Heart right ventricle (tissue), 16 donors: Measurements from ENCODE around the gene MYL6. TPM values are rescaled to one million over a fixed set of nuclear protein-coding genes. Genes with fewer than 3 reads are reported as not detected.

Experiments used
- ATAC-seq, 8 donors: fragments of 200-7000 bp; cut with Tn5 transposase; one replicate each; pipeline ENCODE4 v1.9.1; 2020; ENCODE audit warnings: mild to moderate bottlenecking in 8 of 8, moderate library complexity in 8 of 8, moderate number of reproducible peaks in 1 of 8
- DNase-seq, 2 donors: peaks; one replicate each; pipeline ENCODE4 v3.0.0-alpha.2; 2020
- H3K27ac ChIP-seq, 10 donors: fragments of 200-600 bp; sonication (generic) in 2 of 10; one replicate each; pipeline versions ENCODE4 v1.5.0 to v1.8.0; 2020 to 2022; ENCODE audit warnings: mild to moderate bottlenecking in 3 of 10
- H3K27me3 ChIP-seq, 7 donors: fragments of 200-600 bp; one replicate each; pipeline ENCODE4 v1.8.0; 2021 to 2022; ENCODE audit warnings: mild to moderate bottlenecking in 2 of 7
- H3K36me3 ChIP-seq, 9 donors: fragments of 200-600 bp; sonication (generic) in 1 of 9; one replicate each; pipeline versions ENCODE4 v1.5.0 to v1.8.0; 2020 to 2022; ENCODE audit warnings: mild to moderate bottlenecking in 2 of 9
- H3K4me1 ChIP-seq, 9 donors: fragments of 200-600 bp; sonication (generic) in 1 of 9; one replicate each; pipeline versions ENCODE4 v1.5.0 to v1.8.0; 2020 to 2022; ENCODE audit warnings: mild to moderate bottlenecking in 4 of 9
- H3K4me3 ChIP-seq, 10 donors: fragments of 200-600 bp; sonication (generic) in 2 of 10; one replicate each; pipeline versions ENCODE4 v1.5.0 to v1.8.0; 2020 to 2022; ENCODE audit warnings: mild to moderate bottlenecking in 7 of 10, moderate library complexity in 2 of 10
- H3K9me3 ChIP-seq, 11 donors: fragments of 200-600 bp in 10 of 11; sonication (generic) in 2 of 11; one replicate each; pipeline versions ENCODE4 v1.5.0 to v1.8.0; 2013 to 2022; ENCODE audit warnings: mild to moderate bottlenecking in 2 of 11, control low read depth in 1 of 11, moderate library complexity in 1 of 11
- WGBS, 2 donors: extraction: QIAGEN DNeasy Blood & Tissue Kit; methylation state at CpG; one replicate each; pipeline ENCODE4 v1.1.7; 2013; ENCODE audit warnings: inconsistent platforms in 1 of 2; 5-methylcytosine and 5-hydroxymethylcytosine counted together
- intact Hi-C, 10 donors: fragments of 100-400 bp; cut with DNase I; formaldehyde crosslinking; loops; one replicate each; pipeline versions ENCODE4 v1.11.1 to v1.14.2; 2022
- polyA plus RNA-seq, 2 donors: library from polyadenylated mRNA; stranded (reverse); fragments of 200-250 nt; gene quantifications; one replicate each; pipeline ENCODE4 v1.2.3, GENCODE V29; 2013
- total RNA-seq, 10 donors: library from RNA; stranded (reverse); fragmentation: NEBNext Ultra II Directional in 3 of 10; extraction: Animal tissue kit (Norgen Biotek cat#: 25700) in 3 of 10; gene quantifications; one replicate each; pipeline versions ENCODE4 v1.2.1 to v1.2.4, GENCODE V29; 2021 to 2023
- TF ChIP-seq, protein P1 (sequence below), 9 donors: fragments of 200-600 bp; sonication (generic) in 2 of 9; IDR thresholded peaks; one replicate each; pipeline versions ENCODE4 v1.5.0 to v1.8.0; 2021 to 2022; ENCODE audit warnings: antibody characterized with exemption in 9 of 9, mild to moderate bottlenecking in 5 of 9, moderate library complexity in 1 of 9
- donor health status: Arrhythmogenic right ventricular cardiomyopathy.
- donor health status: ischemic (EF 13 %, LVEDD 7.1; RV severe dilation, severe dysfunction).
- donor health status: healthy with polysubstance abuse.
- donor health status: DM: no; HTN: yes; CAD: no.
- donor health status: DM: no; HTN: no; CAD: no.
- donor health status: ischemic (EF 25% LVEDD 6.9; RV normal size, moderate dysfunction).
- donor health status: ischemic (EF 25% LVEDD 5.7; RV mildly dilated, moderate dysfunction).
- donor health status: healthy.
- donor health status: DM: yes; HTN: yes; CAD: no.
- donor health status: Ischemic cardiomyopathy.
- donor health status: ischemic (EF 35%, LVEDD 5.7; RV mildly dilated, moderate dysfunction).
- donor health status: nonischemic (EF 11% LVEDD 7.7; RV severe dilation, severe dysfunction).
- donor health status: DM: yes; HTN: yes; CAD: no.
- donor health status: PGD.
- donor health status: ischemic (EF 29% LVEDD 5.4; RV normal size, mild dysfunction).
- donor health status: nonischemic (EF 23%, LVEDD 6.1; RV moderate dilation, normal function).

Gene MYL6
- total and polyA plus RNA-seq, 12 donors: 355 to 2,127 (median 503) TPM

DNA sequence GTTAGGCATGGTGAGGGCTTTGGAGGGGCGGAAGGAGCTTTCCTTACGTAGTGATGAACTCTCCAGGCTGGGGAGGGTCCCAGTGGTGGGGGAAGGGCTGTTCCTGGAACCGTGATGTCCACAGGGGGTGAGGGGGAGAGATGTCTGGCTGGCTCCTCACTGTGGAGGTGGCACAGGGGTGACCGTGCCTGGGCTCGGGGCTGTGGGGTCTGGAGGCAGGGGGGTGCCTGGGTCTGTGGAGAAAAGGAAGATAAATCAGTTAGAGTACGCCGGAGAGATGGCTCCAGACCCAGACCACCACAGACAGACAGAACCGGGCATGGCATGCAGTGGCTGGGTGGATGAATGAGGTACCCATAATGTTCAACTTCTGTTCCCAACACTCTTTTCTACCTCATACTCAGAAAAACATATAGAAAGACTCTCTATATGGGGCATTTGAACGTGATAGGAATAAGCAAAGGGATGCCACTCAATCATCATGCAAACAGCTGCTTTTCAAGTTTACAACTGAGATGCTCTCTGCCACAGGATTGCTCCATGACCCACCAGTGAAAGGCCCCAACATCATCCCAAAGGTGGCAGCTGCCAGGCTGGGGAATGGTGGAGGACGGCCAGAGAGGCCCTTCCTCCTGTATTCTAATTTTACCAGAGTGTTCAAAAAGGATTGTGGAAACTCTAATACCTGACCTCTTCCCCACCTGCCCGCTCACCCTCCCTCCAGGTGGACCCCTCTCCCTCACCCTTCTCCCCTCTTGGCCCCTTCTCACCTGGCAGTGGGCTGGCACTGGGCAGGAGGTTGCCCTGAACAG is 5.6 kb downstream of the MYL6 start:
- 61 to 63% methylated on average over 11 of the region's 11 CpGs for WGBS, 2 donors
- TF ChIP-seq, protein P1, sequence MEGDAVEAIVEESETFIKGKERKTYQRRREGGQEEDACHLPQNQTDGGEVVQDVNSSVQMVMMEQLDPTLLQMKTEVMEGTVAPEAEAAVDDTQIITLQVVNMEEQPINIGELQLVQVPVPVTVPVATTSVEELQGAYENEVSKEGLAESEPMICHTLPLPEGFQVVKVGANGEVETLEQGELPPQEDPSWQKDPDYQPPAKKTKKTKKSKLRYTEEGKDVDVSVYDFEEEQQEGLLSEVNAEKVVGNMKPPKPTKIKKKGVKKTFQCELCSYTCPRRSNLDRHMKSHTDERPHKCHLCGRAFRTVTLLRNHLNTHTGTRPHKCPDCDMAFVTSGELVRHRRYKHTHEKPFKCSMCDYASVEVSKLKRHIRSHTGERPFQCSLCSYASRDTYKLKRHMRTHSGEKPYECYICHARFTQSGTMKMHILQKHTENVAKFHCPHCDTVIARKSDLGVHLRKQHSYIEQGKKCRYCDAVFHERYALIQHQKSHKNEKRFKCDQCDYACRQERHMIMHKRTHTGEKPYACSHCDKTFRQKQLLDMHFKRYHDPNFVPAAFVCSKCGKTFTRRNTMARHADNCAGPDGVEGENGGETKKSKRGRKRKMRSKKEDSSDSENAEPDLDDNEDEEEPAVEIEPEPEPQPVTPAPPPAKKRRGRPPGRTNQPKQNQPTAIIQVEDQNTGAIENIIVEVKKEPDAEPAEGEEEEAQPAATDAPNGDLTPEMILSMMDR (IDR thresholded peaks at IDR 0.05): no peak
- H3K36me3 ChIP-seq: peaks cover 8 to 95% (median 85%) of the 10 kb centered on the region in 9 donors

DNA sequence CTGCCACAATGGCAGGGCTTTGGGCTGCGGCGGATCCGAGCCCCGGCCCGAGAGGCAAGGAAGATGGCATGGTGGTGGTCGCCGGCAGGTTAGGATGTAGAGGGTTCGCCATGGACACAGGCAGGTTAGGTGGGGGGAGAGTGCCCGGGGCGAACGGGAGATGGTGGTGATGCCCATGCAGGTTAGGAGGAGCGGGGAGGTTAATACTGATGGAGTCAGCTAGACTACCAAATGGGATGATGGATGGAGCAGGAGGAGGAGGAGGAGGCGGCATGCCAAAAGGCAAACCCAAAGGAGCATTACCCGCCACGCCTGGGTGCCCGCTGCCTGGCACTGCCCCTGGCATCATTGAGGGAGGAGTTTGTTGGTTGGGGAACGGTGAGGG is 6.2 kb downstream of the MYL6 start:
- H3K4me1 ChIP-seq: peaks cover 17 to 48% (median 26%) of the 10 kb centered on the region in 9 donors

More for the DNA sequence above, 5.6 kb downstream of the MYL6 start:
- H3K4me3 ChIP-seq: no peak overlapping the region
- H3K27me3 ChIP-seq: no peaks in the 10 kb centered on the region
- H3K4me1 ChIP-seq: peaks cover 17 to 50% (median 30%) of the 10 kb centered on the region in 9 donors
- DNase-seq: no peak
- no peaks in the 10 kb centered on the region for H3K9me3 ChIP-seq
- peak in 1 of 8 donors; percentile 10 for ATAC-seq
- no peak overlapping the region for H3K27ac ChIP-seq
- intact Hi-C loops: no loop called here

DNA sequence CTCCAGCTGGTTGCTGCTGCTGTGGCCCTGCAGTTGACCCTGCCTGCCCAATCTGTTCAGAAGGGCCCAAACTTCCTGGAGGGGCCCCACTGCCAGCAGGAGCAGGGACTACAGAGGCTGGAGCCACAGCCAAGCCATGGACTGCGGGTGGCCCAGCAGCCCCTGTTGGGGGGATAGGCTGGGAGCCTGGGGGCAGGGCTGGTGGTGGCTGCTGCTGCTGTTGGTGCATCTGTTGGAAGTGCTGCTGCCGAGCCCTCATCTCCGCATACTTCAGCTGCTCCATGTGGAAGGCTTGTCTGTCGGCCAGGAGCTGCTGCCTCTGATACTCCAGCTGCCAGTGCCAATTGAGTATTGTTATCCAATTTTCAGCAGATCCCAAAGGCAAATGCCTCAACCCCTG is 7.2 kb downstream of the MYL6 start:
- peak in 5 of 8 donors; percentile 3 to 33 (median 10) for ATAC-seq
- Histone ChIP-seq H3K27me3 (no peaks in the 10 kb centered on the region), H3K4me3 (no peak overlapping the region), H3K4me1 (peaks cover 11 to 38% (median 18%) of the 10 kb centered on the region in 9 donors), H3K27ac (peak overlapping the region in 3 of 10 donors; percentile 9 to 20 (median 9)), H3K9me3 (no peaks in the 10 kb centered on the region), H3K36me3 (peaks cover under 1 to 100% (median 89%) of the 10 kb centered on the region in 9 donors)
- TF ChIP-seq, protein P1 (IDR thresholded peaks at IDR 0.05): no peak
- intact Hi-C loops: no loop called here
- no peak for DNase-seq
- WGBS, 2 donors: 53 to 64% methylated on average over 4 of the region's 4 CpGs

More for the DNA sequence above, 6.2 kb downstream of the MYL6 start:
- no peak overlapping the region for H3K27ac ChIP-seq
- no peaks in the 10 kb centered on the region for H3K27me3 ChIP-seq
- H3K4me3 ChIP-seq: no peak overlapping the region
- TF ChIP-seq, protein P1 (IDR thresholded peaks at IDR 0.05): no peak
- H3K9me3 ChIP-seq: no peaks in the 10 kb centered on the region
- peaks cover 8 to 100% (median 91%) of the 10 kb centered on the region in 9 donors for H3K36me3 ChIP-seq
- intact Hi-C loops: no loop called here
- WGBS, 2 donors: 93 to 94% methylated on average over 17 of the region's 17 CpGs
- ATAC-seq (peak in 2 of 8 donors; percentile 9 to 22), DNase-seq (no peak)

DNA sequence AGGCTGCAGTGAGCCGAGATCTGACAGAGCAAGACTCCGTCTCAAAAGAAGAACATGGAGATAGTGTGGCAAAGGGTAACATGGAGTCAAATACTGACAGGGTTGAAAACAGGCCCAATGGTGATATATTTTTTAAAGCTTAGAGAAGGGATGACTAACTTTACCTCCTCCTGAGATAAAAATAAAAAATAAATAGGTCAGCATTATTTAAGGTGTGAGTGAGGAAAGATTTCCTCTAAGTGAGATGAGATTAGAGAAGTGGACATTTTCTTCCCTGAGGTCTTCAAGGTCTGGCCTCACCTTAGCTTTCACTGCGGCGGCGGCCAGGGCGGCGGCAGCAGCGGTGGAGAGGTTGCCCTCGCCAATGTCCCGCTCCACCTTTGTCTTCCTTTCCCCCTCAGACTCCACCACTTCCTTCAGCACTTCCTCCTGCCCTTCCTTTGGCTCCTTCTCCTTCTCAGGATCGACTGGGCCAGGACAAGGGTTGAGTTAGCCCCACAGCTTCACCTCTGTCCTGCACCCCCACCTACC is 11.1 kb downstream of the MYL6 start:
- Histone ChIP-seq H3K36me3 (peaks cover 6 to 100% (median 87%) of the 10 kb centered on the region in 9 donors), H3K27me3 (no peaks in the 10 kb centered on the region), H3K4me3 (no peak overlapping the region), H3K4me1 (peaks cover 0 to 14% (median 0%) of the 10 kb centered on the region in 9 donors), H3K27ac (no peak overlapping the region), H3K9me3 (no peaks in the 10 kb centered on the region)
- TF ChIP-seq, protein P1 (IDR thresholded peaks at IDR 0.05): no peak
- ATAC-seq (no peak), DNase-seq (no peak)
- intact Hi-C loops: no loop called here
- 84 to 87% methylated on average over 11 of the region's 11 CpGs for WGBS, 2 donors
